ENCODE results near the gene DLGAP1.

DNA sequence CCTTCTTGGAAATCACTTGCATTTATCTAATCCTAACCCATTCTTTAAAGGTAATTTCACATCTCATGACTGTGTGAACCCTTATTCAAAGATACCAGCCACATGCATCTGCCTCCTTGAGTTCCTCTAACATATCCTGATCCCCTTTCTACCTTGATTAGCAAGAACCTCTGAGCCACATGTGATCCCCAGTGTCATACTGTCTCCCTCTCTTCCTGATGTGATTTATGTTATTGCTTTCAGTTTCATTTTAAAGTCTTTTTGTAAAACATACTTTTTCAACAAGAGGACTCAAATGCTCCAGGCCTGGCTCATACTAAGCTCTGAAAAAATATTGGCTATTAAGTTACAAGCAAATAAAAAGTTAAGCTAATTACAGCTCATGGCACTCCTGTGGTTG, 470.1 kb downstream of the DLGAP1 start:
- TF ChIP-seq, protein P1, sequence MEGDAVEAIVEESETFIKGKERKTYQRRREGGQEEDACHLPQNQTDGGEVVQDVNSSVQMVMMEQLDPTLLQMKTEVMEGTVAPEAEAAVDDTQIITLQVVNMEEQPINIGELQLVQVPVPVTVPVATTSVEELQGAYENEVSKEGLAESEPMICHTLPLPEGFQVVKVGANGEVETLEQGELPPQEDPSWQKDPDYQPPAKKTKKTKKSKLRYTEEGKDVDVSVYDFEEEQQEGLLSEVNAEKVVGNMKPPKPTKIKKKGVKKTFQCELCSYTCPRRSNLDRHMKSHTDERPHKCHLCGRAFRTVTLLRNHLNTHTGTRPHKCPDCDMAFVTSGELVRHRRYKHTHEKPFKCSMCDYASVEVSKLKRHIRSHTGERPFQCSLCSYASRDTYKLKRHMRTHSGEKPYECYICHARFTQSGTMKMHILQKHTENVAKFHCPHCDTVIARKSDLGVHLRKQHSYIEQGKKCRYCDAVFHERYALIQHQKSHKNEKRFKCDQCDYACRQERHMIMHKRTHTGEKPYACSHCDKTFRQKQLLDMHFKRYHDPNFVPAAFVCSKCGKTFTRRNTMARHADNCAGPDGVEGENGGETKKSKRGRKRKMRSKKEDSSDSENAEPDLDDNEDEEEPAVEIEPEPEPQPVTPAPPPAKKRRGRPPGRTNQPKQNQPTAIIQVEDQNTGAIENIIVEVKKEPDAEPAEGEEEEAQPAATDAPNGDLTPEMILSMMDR (IDR thresholded peaks at IDR 0.05; ENCODE audit: poor library complexity), result no peak
- no peak for TF ChIP-seq EZH2 (IDR thresholded peaks at IDR 0.05; ENCODE audit: borderline replicate concordance)
